ENCODE results near the gene CEP20. TPM values are rescaled to one million over a fixed set of nuclear protein-coding genes. Genes with fewer than 3 reads are reported as not detected.

CEP20 gene
- total and polyA plus RNA-seq, 4 experiments from 2014 or later, result 22.3 to 42.0 (median 29.1) TPM

DNA sequence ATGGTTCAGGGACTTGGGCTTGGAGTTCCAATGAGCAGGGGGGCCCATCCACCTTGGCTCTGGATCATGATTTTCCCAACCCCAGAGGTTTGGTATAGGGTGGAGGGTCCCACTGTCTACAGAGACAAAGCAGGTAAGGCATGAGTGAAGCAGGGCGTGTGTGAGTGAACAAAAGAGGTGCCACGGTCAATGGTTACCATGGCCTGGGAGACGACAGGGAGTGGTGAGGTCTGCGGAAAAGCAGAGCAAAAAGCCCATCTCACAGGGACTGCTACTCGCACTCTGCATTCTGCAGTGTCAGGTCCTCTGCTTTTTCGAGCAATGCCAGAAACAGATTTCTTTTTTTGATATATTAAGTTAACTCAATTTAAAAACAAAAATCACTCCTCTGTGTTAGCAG, 56.2 kb downstream of the CEP20 start:
- ChIA-PET CTCF (ENCODE audit: partially characterized antibody) (no interaction called here), POLR2A (ENCODE audit: partially characterized antibody) (no interaction called here)
- no peaks in the 10 kb centered on the region for H3K4me1 ChIP-seq (ENCODE audit: insufficient read depth, low read length)
- intact Hi-C loops (cut with micrococcal nuclease), result no loop called here
- no peak overlapping the region for H3K27ac ChIP-seq (ENCODE audit: low read depth, low read length)
- Mint-ChIP-seq H3K4me1 (peaks cover 0 to 2% (median 0%) of the 10 kb centered on the region in 4 donors), H3K9me3 (no peaks in the 10 kb centered on the region), H3K4me3 (no peak overlapping the region), H3K27me3 (peaks cover 0 to 1% of the 10 kb centered on the region in 2 donors), H3K36me3 (no peaks in the 10 kb centered on the region), H3K27ac (no peak overlapping the region)
- DNase-seq, result no peak
- no peak overlapping the region for H3K4me3 ChIP-seq (ENCODE audit: low read length in 2 of 2)
- no peaks in the 10 kb centered on the region for H3K9me3 ChIP-seq (ENCODE audit: control insufficient read depth in 1 of 2, low read length in 2 of 2)
- H3K27me3 ChIP-seq (ENCODE audit: insufficient read depth, low read length), result no peaks in the 10 kb centered on the region
- no peaks in the 10 kb centered on the region for H3K36me3 ChIP-seq (ENCODE audit: insufficient read depth, low read length)

DNA sequence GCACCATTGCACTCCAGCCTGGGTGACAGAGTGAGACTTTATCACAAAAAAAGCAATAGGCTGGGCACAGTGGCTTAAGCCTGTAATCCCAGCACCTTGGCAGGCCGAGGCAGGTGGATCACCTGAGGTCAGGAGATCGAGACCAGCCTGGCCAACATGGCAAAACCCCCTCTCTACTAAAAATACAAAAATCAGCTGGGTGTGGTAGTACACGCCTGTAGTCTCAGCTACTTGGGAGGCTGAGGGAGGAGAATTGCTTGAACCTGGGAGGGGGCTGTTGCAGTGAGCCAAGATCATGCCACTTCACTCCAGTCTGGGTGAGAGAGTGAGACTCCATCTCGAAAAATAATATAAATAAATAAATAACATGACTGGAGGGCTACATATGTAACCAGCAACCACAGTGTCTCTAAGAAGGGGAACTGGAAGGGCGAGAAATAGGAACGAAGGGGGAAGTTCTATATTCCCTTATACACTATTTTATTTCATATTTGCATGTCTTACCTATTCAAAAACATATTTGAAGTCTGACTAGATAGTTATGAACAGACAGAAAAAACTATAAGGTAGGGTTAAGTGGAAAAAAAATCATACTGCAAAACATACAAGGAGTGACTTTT, 57.5 kb downstream of the CEP20 start:
- CTCF ChIA-PET (ENCODE audit: partially characterized antibody), result interaction anchor here (0.7 to 1.0 kb wide), 2 partner anchors 9 to 285 kb away, joined by 3 read pairs; no protein-coding TSS in a partner anchor
- intact Hi-C loops (cut with micrococcal nuclease), result no loop called here
- no peaks in the 10 kb centered on the region for H3K9me3 Mint-ChIP-seq
- H3K27ac ChIP-seq (ENCODE audit: low read depth, low read length), result no peak overlapping the region
- peaks cover 0 to 2% (median 0%) of the 10 kb centered on the region in 4 donors for H3K4me1 Mint-ChIP-seq
- H3K27me3 ChIP-seq (ENCODE audit: insufficient read depth, low read length), result no peaks in the 10 kb centered on the region
- POLR2A ChIA-PET (ENCODE audit: partially characterized antibody), result no interaction called here
- H3K9me3 ChIP-seq (ENCODE audit: control insufficient read depth in 1 of 2, low read length in 2 of 2), result no peaks in the 10 kb centered on the region
- H3K4me1 ChIP-seq (ENCODE audit: insufficient read depth, low read length), result no peaks in the 10 kb centered on the region
- no peak overlapping the region for H3K4me3 ChIP-seq (ENCODE audit: low read length in 2 of 2)
- no peaks in the 10 kb centered on the region for H3K36me3 Mint-ChIP-seq
- H3K27ac Mint-ChIP-seq, result no peak overlapping the region
- H3K36me3 ChIP-seq (ENCODE audit: insufficient read depth, low read length), result no peaks in the 10 kb centered on the region
- no peak for DNase-seq
- H3K27me3 Mint-ChIP-seq, result peaks cover 1 to 2% of the 10 kb centered on the region in 2 donors
- no peak overlapping the region for H3K4me3 Mint-ChIP-seq

DNA sequence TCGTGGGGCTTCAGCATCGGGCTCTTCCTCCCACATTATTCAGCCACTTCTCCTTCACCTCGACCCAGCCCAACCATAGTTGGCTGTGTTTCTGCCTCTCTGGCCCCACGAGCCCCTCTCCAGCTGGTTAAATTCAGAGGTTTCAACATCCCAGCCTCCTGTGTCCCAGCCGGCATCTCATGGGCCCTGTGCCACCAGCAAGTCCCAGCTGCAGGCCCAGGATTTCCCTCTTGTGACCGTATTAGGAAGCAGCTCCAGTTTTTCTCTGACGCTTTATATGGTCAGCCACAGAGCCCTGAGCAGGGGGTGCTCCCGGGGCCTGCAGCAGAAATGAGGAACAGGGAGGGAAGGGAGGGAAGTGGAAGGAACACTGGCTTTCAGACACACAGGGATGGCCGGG, 58.9 kb downstream of the CEP20 start:
- intact Hi-C loops (cut with micrococcal nuclease), result no loop called here
- ChIA-PET CTCF (ENCODE audit: partially characterized antibody) (interaction anchor here (0.5 kb wide), 1 partner anchor 245 kb away, joined by 3 read pairs; no protein-coding TSS in a partner anchor), POLR2A (ENCODE audit: partially characterized antibody) (no interaction called here)
- Histone ChIP-seq H3K27ac (ENCODE audit: low read depth, low read length) (no peak overlapping the region), H3K36me3 (ENCODE audit: insufficient read depth, low read length) (no peaks in the 10 kb centered on the region), H3K9me3 (ENCODE audit: control insufficient read depth in 1 of 2, low read length in 2 of 2) (no peaks in the 10 kb centered on the region), H3K4me3 (ENCODE audit: low read length in 2 of 2) (no peak overlapping the region), H3K4me1 (ENCODE audit: insufficient read depth, low read length) (no peaks in the 10 kb centered on the region), H3K27me3 (ENCODE audit: insufficient read depth, low read length) (no peaks in the 10 kb centered on the region)
- Mint-ChIP-seq H3K4me3 (no peak overlapping the region), H3K9me3 (no peaks in the 10 kb centered on the region), H3K27ac (peak overlapping the region in 1 of 7 donors; percentile 11), H3K36me3 (no peaks in the 10 kb centered on the region), H3K27me3 (peaks cover under 1 to 3% of the 10 kb centered on the region in 2 donors), H3K4me1 (no peaks in the 10 kb centered on the region)
- DNase-seq, result no peak

DNA sequence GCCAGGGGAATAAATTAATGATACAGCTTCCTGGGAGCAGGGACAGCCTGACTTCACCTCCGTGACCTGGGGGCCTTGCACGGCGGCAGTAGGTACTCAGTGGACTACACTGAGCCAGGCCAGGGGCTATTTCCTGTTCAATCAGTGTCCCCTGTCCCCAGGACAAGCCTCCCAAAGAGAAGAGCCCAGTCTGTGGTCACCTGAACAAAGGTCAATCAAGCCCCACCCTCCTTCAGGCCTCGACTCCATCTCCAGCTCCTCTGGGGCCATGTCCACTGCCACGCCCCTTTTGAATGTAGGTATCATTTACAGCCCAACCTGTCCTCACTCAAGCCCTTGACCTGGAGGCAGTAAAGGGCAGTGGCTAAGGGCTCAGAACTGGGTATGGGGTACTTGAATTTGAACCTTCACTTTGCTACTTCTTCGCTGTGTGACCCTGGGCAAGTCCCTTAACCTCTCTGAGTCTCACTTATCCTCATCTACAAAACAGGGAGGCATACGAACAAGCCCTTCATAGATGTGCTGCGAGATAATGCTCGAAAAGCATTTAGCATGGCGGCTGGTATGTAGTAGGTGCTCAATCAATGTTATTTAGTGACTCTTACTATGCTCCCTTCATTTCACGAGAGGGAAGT, 60.6 kb downstream of the CEP20 start:
- Mint-ChIP-seq H3K4me3 (no peak overlapping the region), H3K9me3 (no peaks in the 10 kb centered on the region), H3K4me1 (no peaks in the 10 kb centered on the region), H3K27me3 (peaks cover 0 to 3% of the 10 kb centered on the region in 2 donors), H3K36me3 (no peaks in the 10 kb centered on the region), H3K27ac (no peak overlapping the region)
- H3K9me3 ChIP-seq (ENCODE audit: control insufficient read depth in 1 of 2, low read length in 2 of 2), result no peaks in the 10 kb centered on the region
- POLR2A ChIA-PET (ENCODE audit: partially characterized antibody), result no interaction called here
- no peak overlapping the region for H3K4me3 ChIP-seq (ENCODE audit: low read length in 2 of 2)
- DNase-seq, result no peak
- H3K4me1 ChIP-seq (ENCODE audit: insufficient read depth, low read length), result no peaks in the 10 kb centered on the region
- no peaks in the 10 kb centered on the region for H3K36me3 ChIP-seq (ENCODE audit: insufficient read depth, low read length)
- H3K27me3 ChIP-seq (ENCODE audit: insufficient read depth, low read length), result no peaks in the 10 kb centered on the region
- intact Hi-C loops (cut with micrococcal nuclease), result no loop called here
- CTCF ChIA-PET (ENCODE audit: partially characterized antibody), result interaction anchor here (1.4 kb wide), 1 partner anchor 9 kb away, joined by 8 read pairs; no protein-coding TSS in a partner anchor
- no peak overlapping the region for H3K27ac ChIP-seq (ENCODE audit: low read depth, low read length)

DNA sequence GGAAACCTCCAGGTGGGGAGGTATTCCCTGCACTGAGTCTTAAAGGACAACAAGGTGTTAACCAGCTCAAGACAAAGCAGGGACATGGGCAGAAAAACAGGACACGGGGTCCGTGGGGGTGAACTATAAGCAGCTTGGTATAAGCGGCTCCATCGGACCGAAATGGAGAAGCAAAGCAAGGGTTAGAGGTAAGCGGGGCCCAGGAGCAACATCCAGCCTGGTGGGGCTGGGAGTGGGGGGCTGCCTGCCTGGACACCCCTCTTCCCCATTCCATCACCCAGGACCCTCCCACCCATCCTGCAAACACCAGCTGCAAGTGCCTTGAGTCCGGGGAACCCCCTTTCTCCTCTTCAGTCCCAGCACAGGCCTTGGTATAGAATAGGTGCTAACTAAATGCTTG, 61.1 kb downstream of the CEP20 start:
- ChIA-PET POLR2A (ENCODE audit: partially characterized antibody) (no interaction called here), CTCF (ENCODE audit: partially characterized antibody) (interaction anchor here (0.7 to 1.2 kb wide), 2 partner anchors 11 to 42 kb away, joined by 3 to 4 read pairs; no protein-coding TSS in a partner anchor)
- Histone ChIP-seq H3K9me3 (ENCODE audit: control insufficient read depth in 1 of 2, low read length in 2 of 2) (no peaks in the 10 kb centered on the region), H3K36me3 (ENCODE audit: insufficient read depth, low read length) (no peaks in the 10 kb centered on the region), H3K27ac (ENCODE audit: low read depth, low read length) (no peak overlapping the region), H3K27me3 (ENCODE audit: insufficient read depth, low read length) (no peaks in the 10 kb centered on the region), H3K4me3 (ENCODE audit: low read length in 2 of 2) (no peak overlapping the region), H3K4me1 (ENCODE audit: insufficient read depth, low read length) (no peaks in the 10 kb centered on the region)
- intact Hi-C loops (cut with micrococcal nuclease), result no loop called here
- Mint-ChIP-seq H3K27ac (no peak overlapping the region), H3K4me3 (no peak overlapping the region), H3K36me3 (no peaks in the 10 kb centered on the region), H3K9me3 (no peaks in the 10 kb centered on the region), H3K4me1 (no peaks in the 10 kb centered on the region), H3K27me3 (peaks cover 0 to 3% of the 10 kb centered on the region in 2 donors)
- no peak for DNase-seq

DNA sequence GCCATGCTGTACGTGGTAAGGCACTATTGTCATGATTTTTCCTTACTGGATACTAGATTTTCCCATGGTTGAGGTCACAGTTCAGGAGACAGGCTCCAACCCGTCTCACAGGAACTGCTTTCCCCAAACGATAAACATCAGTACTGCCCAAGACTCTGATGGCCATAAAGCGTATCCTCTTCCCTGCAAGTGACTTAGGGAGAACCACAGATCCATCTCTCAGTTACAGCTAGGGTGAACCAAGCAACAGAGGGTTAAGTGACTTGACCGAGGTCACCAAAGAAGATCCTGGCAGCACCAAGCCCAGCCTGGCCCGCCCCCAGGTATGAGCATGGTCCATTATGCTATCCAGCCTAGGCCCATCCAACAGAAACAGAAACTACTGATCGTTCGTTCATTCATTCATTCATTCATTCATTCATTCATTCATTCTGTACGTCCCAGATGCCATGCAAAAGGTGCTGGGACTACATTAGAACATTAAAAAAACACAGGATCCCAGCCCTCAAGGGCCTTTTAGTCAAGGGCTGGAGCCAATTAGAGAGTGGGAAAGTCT, 62.6 kb downstream of the CEP20 start:
- no peaks in the 10 kb centered on the region for H3K36me3 Mint-ChIP-seq
- no peaks in the 10 kb centered on the region for H3K9me3 Mint-ChIP-seq
- H3K27ac Mint-ChIP-seq, result no peak overlapping the region
- peaks cover 0 to 3% of the 10 kb centered on the region in 2 donors for H3K27me3 Mint-ChIP-seq
- Histone ChIP-seq H3K4me1 (ENCODE audit: insufficient read depth, low read length) (no peaks in the 10 kb centered on the region), H3K27ac (ENCODE audit: low read depth, low read length) (no peak overlapping the region), H3K9me3 (ENCODE audit: control insufficient read depth in 1 of 2, low read length in 2 of 2) (no peaks in the 10 kb centered on the region), H3K4me3 (ENCODE audit: low read length in 2 of 2) (no peak overlapping the region), H3K36me3 (ENCODE audit: insufficient read depth, low read length) (no peaks in the 10 kb centered on the region), H3K27me3 (ENCODE audit: insufficient read depth, low read length) (no peaks in the 10 kb centered on the region)
- ChIA-PET CTCF (ENCODE audit: partially characterized antibody) (interaction anchor here (0.6 to 1.2 kb wide), 4 partner anchors 10 to 989 kb away, joined by 3 to 4 read pairs (median 4); no protein-coding TSS in a partner anchor), POLR2A (ENCODE audit: partially characterized antibody) (no interaction called here)
- no peak overlapping the region for H3K4me3 Mint-ChIP-seq
- intact Hi-C loops (cut with micrococcal nuclease), result no loop called here
- DNase-seq, result no peak
- H3K4me1 Mint-ChIP-seq, result no peaks in the 10 kb centered on the region

DNA sequence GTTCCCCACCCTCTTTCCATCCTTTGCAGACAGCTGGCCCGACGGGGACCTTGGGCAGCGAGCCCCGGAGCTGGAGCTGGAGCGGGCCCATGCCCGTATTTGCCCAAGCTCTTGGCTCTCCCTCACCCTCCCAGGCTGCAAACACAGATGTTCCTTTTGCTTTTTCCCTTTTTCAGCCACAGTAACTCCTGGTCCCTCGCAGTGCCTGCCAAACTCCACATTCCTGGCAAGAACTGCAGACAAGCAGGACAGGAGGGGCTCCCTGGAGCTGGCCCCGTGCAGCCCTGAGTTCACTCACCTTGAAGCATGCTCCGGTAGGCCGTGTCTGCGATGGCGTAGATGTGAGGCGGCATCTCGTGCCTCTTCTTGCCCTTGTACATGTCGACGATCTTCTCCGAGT, 65.4 kb downstream of the CEP20 start:
- ChIA-PET CTCF (ENCODE audit: partially characterized antibody) (interaction anchor here (0.7 to 2.5 kb wide), 6 partner anchors 10 to 305 kb away, joined by 3 to 9 read pairs (median 4); no protein-coding TSS in a partner anchor), POLR2A (ENCODE audit: partially characterized antibody) (no interaction called here)
- Histone ChIP-seq H3K27ac (ENCODE audit: low read depth, low read length) (no peak overlapping the region), H3K36me3 (ENCODE audit: insufficient read depth, low read length) (no peaks in the 10 kb centered on the region), H3K4me3 (ENCODE audit: low read length in 2 of 2) (no peak overlapping the region), H3K4me1 (ENCODE audit: insufficient read depth, low read length) (no peaks in the 10 kb centered on the region), H3K27me3 (ENCODE audit: insufficient read depth, low read length) (no peaks in the 10 kb centered on the region), H3K9me3 (ENCODE audit: control insufficient read depth in 1 of 2, low read length in 2 of 2) (no peaks in the 10 kb centered on the region)
- Mint-ChIP-seq H3K9me3 (peaks cover 0 to under 1% (median 0%) of the 10 kb centered on the region in 8 donors), H3K27ac (no peak overlapping the region), H3K4me3 (peak overlapping the region in 1 of 8 donors; percentile 12), H3K36me3 (no peaks in the 10 kb centered on the region), H3K27me3 (peaks cover 2 to 3% of the 10 kb centered on the region in 2 donors), H3K4me1 (no peaks in the 10 kb centered on the region)
- no peak for DNase-seq
- intact Hi-C loops (cut with micrococcal nuclease), result loop anchor here (1.0 to 2.0 kb wide), 2 partner anchors 304 to 396 kb away; no protein-coding TSS in a partner anchor

Measured in CD4-positive, alpha-beta memory T cell (primary cell).